ENCODE results near the gene SLC38A4. TPM values are rescaled to one million over a fixed set of nuclear protein-coding genes. Genes with fewer than 3 reads are reported as not detected.

The SLC38A4 gene
- total RNA-seq (under 1 TPM in 5 of 7 donors, not detected in 2; 0.34 to 0.91 (median 0.47) TPM), polyA plus RNA-seq (under 1 TPM; 0.07 to 0.23 (median 0.10) TPM)
- long read RNA-seq, donor 1: 0 reads
- long read RNA-seq, donor 2: 0 reads

- DNase-seq: no peak
- Histone ChIP-seq H3K9me3 (peaks cover 0 to 6% (median 0%) of the 10 kb centered on the region in 8 donors), H3K4me3 (peak within 1 kb of the TSS in 2 of 8 donors; percentile 24 to 34), H3K36me3 (no peaks in the 10 kb centered on the region), H3K4me1 (peaks cover 0 to 5% (median under 1%) of the 10 kb centered on the region in 6 donors), H3K27me3 (replicated peaks in 1 of 7) (peaks cover 0 to 72% (median 17%) of the 10 kb centered on the region in 7 donors), H3K27ac (no peak within 1 kb of the TSS)
- intact Hi-C loops (cut with DNase I; ENCODE audit: low total_unique reads): no loop called here
- TF ChIP-seq, protein P1, sequence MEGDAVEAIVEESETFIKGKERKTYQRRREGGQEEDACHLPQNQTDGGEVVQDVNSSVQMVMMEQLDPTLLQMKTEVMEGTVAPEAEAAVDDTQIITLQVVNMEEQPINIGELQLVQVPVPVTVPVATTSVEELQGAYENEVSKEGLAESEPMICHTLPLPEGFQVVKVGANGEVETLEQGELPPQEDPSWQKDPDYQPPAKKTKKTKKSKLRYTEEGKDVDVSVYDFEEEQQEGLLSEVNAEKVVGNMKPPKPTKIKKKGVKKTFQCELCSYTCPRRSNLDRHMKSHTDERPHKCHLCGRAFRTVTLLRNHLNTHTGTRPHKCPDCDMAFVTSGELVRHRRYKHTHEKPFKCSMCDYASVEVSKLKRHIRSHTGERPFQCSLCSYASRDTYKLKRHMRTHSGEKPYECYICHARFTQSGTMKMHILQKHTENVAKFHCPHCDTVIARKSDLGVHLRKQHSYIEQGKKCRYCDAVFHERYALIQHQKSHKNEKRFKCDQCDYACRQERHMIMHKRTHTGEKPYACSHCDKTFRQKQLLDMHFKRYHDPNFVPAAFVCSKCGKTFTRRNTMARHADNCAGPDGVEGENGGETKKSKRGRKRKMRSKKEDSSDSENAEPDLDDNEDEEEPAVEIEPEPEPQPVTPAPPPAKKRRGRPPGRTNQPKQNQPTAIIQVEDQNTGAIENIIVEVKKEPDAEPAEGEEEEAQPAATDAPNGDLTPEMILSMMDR (IDR thresholded peaks at IDR 0.05 in 8 of 11, conservative IDR thresholded peaks at IDR 0.05 in 3 of 11): peak in 1 of 11 experiments; percentile 11
- no peak for TF ChIP-seq POLR2AphosphoS5 (IDR thresholded peaks at IDR 0.05)
- WGBS, 5 donors: 23 to 43% (median 29%) methylated on average over 29 of the region's 29 CpGs
Measured at GRCh38 chr12:46825591-46826414, at the start of gene SLC38A4. Gene SLC38A4 (minus strand): TSS chr12:46825997. CDS start chr12:46793071, 32,926 bp downstream.

- Histone ChIP-seq H3K9me3 (peaks cover 0 to 25% (median 17%) of the 10 kb centered on the region in 8 donors), H3K36me3 (no peaks in the 10 kb centered on the region), H3K4me1 (no peaks in the 10 kb centered on the region), H3K4me3 (no peak overlapping the region), H3K27me3 (replicated peaks in 1 of 7) (peaks cover 0 to 5% (median 0%) of the 10 kb centered on the region in 7 donors), H3K27ac (no peak overlapping the region)
- intact Hi-C loops (cut with DNase I; ENCODE audit: low total_unique reads): no loop called here
- 62 to 80% (median 78%) methylated on average over 1 of the region's 1 CpG for WGBS, 5 donors
- TF ChIP-seq, protein P1 (IDR thresholded peaks at IDR 0.05 in 8 of 11, conservative IDR thresholded peaks at IDR 0.05 in 3 of 11): no peak
- TF ChIP-seq POLR2AphosphoS5 (IDR thresholded peaks at IDR 0.05): no peak
- no peak for TF ChIP-seq POLR2A (IDR thresholded peaks at IDR 0.05)
- DNase-seq: no peak
Measured at GRCh38 chr12:46875095-46875494, 49.3 kb upstream of the SLC38A4 start.

DNA sequence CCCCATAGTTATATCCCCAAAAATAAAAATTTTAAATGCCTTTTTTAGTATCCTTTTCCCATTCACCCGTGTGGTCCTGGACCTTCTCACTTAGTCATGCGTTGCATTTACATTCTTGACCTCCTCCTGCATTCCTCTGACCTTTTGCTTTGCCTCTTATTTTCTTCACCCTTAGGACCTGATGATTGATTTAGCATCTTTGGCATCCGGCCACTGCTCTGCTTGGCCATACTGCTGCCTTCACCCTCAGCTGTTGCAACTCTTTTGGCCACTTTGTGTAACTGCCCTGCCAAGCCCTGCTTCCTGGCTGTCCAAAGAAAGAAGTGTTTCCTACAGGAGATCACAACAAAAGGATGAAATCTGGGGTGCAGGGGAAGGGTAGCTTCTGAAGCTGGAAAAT is 48.8 kb upstream of the SLC38A4 start:
- DNase-seq: no peak
- Histone ChIP-seq H3K9me3 (peaks cover 0 to 25% (median 17%) of the 10 kb centered on the region in 8 donors), H3K4me1 (no peaks in the 10 kb centered on the region), H3K27me3 (replicated peaks in 1 of 7) (peaks cover 0 to 5% (median 0%) of the 10 kb centered on the region in 7 donors), H3K27ac (no peak overlapping the region), H3K4me3 (no peak overlapping the region), H3K36me3 (no peaks in the 10 kb centered on the region)
- WGBS, 5 donors: 67 to 83% (median 77%) methylated on average over 3 of the region's 3 CpGs
- intact Hi-C loops (cut with DNase I; ENCODE audit: low total_unique reads): no loop called here
- TF ChIP-seq, protein P1 (IDR thresholded peaks at IDR 0.05 in 8 of 11, conservative IDR thresholded peaks at IDR 0.05 in 3 of 11): no peak
- no peak for TF ChIP-seq POLR2A (IDR thresholded peaks at IDR 0.05)

DNA sequence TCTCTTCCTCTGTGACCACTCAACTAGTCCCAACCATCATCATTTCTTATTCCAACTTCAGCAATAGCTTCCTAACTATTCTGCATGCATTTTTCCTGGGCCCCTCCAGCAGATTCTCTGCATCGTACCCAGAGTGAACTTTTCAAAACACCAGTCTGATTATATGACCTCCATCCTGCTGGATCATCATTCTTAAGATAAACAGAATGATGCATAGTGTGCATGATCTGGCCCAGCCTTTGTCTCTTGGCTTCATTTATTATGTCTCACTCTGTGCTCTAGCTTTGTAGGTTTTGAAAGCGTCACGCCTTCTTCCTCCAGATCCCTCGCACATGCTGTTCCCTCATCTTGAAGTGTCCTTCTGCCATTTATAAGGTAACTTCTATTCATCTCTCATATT is 46.3 kb upstream of the SLC38A4 start:
- no peak overlapping the region for H3K4me3 ChIP-seq
- no peak for TF ChIP-seq POLR2A (IDR thresholded peaks at IDR 0.05)
- intact Hi-C loops (cut with DNase I; ENCODE audit: low total_unique reads): no loop called here
- H3K27me3 ChIP-seq (replicated peaks in 1 of 7): no peaks in the 10 kb centered on the region
- H3K9me3 ChIP-seq: peaks cover 0 to 20% (median 10%) of the 10 kb centered on the region in 8 donors
- H3K4me1 ChIP-seq: no peaks in the 10 kb centered on the region
- no peak for DNase-seq
- WGBS, 5 donors: 87 to 95% (median 91%) methylated on average over 4 of the region's 4 CpGs
- no peaks in the 10 kb centered on the region for H3K36me3 ChIP-seq
- no peak overlapping the region for H3K27ac ChIP-seq
